DMS79 treated with DMSO at 0.1 percent for 48 hours (cell line): Measurements from ENCODE around the gene MOK.

ENCODE experiments used
- DNase-seq: peaks from one replicate; lab custom pipeline; 2025; lab: John Stamatoyannopoulos, UW

Gene MOK

DNA sequence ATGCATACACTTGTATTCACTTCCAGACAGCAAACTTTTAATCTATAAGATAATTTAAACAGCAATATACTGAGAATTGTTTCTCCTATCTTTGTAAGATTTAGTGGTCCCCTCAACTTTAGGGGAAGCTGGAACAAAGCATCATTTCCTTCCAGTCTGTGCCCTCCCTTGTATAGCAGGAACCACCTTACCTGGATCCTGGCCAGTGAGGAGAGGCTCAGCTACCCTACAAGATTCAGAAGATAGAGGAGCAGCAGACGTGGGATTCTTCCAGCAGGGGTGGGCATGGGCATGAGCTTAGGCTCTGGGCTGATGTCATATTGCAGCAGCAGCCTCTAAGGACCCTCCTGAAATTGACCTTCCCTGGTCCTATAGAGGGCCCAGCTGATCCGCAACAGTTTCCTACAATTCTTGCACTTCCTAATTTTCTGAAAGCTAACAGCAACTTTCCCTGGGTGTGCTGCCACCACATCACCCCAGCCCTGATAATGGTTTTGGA, 21.3 kb downstream of the MOK start:
- no peak for DNase-seq

DNA sequence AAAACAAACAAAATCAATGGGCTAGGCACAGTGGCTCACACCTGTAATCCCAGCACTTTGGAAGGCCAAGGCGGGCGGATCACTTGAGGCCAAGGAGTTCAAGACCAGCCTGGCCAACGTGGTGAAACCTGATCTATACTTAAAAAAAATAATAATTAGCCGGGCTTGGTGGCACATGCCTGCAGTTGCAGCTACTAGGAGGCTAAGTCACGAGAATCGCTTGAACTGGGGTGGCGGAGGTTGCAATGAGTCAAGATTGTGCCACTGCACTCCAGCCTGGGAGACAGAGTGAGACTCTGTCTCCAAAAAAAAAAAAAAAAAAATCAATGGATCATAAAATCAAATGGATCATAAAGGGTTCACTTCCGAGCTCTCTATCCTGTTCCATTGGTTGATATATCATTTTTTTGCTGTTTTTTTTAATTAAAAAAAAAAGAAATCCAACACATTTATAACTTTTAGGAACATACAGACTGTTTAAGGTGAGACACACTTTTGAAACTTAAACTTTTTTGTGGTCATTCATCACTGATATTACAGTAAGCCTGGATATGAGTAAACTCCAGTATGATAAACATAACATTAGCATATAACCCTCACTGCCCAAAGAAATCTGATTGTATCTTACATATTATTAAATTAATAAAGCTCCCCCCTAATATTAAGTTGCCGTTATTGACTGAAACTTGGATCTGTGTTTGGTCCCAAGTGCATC, 22.1 kb downstream of the MOK start:
- DNase-seq: no peak

- no peak for DNase-seq
These were observed 24.5 kb downstream of the MOK start for GRCh38 chr14:102280376-102280962.

GRCh38 chr14:102279688-102280348, 25.1 kb downstream of the MOK start:
- DNase-seq: no peak

DNA sequence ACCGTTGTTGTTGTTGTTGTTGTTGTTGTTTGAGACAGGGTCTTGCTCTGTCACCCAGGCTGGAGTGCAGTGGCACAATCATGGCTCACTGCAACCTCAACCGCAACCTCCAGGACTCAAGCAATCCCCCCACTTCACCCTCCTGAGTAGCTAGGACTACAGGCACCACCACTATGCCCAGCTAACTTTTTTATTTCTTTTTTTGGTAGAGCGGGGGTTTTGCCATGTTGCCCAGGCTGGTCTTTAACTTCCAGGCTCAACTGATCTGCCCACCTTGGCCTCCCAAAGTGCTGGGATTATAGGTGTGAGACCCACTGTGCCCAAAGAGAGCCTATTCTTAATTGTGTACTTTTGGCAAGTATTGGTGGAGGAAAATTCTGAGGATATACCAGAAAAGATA, 25.7 kb downstream of the MOK start:
- no peak for DNase-seq

- DNase-seq: no peak
These were observed 26.4 kb downstream of the MOK start for GRCh38 chr14:102278631-102278935.

- DNase-seq: no peak
These were observed 26.9 kb downstream of the MOK start for GRCh38 chr14:102277874-102278630.

DNA sequence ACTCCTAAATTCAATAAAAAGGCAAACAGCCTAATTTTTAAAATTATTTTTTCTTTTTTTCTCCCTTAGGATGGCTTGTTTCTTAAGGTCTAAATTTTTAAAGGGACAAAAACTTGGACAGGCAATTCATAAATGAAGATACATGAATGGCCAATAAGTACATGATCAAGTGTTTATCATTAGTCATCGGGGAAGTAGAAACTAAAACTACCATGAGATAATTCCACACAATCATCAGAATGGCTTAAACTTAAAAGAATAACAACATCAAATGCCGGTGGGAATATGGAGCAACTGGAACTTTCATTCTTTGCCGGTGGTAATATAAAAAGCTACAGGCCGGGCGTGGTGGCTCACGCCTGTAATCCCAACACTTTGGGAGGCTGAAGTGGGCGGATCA, 29.1 kb downstream of the MOK start:
- no peak for DNase-seq

DNA sequence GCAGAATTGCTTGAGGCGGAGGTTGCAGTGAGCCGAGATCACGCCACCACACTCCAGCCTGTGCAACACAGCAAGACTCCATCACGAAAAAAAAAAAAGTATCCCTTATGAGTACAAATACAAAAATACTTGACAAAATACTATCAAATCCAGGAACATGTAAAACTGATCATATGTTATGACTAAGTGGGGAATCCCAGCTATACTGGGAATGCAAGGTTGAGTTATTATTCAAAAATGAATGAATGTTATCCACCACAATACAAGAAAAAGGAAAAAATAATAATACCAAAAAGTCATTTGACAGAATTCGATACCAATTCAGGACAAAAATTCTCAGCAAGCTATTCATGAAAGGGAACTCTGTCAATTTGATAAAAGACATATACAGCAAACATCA, 32.6 kb downstream of the MOK start:
- DNase-seq: no peak

GRCh38 chr14:102264775-102265174, 40.2 kb downstream of the MOK start:
- DNase-seq: no peak

DNA sequence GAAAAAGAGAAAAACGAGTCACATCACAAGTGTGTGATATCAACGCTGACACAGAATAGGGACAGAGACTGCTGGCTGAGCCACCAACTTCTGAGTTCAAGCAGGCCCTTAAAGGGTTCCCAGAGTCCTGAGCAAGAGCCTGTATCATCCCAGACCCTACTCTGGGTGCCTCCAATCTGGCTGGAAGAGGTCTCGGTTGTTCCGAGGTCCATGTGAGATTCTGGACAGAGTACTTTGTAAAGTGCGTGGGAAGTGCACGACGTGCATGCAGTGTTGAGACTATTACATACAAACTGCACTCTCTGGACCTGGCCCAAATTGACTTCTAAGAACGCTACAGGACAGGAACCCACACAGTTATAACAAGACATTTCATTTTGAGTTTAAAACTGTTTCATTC, 40.6 kb downstream of the MOK start:
- no peak for DNase-seq

DNA sequence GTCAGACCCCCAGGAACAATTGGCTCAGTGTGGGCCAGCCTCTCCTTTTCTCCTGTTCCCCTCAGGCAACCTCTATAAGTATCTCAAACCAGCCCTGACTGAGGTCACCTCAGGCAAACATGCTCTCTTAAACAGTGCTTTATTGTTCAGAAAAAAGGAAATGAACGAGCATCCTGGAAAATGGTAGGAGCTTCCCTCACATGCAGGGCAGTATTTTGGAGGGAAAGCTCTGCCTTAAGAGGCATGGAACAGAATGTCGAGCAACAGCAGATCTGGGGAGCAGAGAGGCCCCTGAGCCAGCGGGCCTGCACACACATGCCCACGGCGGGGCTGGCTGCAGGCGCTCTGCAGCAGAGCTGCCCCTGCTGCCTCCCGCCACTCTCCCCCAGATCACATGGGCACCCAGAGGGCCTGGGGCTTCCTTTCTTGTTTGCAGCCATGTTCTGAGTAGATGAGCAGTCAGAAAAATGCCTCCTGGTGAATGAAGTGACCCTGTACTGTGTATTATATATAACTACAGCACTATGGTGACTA, 42.0 kb downstream of the MOK start:
- peak; percentile 46 for DNase-seq

- DNase-seq: no peak
These were observed 46.8 kb downstream of the MOK start for GRCh38 chr14:102258136-102258535.

- DNase-seq: no peak
These were observed 48.2 kb downstream of the MOK start for GRCh38 chr14:102256716-102257115.

- no peak for DNase-seq
These were observed 49.4 kb downstream of the MOK start for GRCh38 chr14:102255401-102256190.

- DNase-seq: no peak
These were observed 51.8 kb downstream of the MOK start for GRCh38 chr14:102252834-102253801.

GRCh38 chr14:102251161-102251560, 53.8 kb downstream of the MOK start:
- no peak for DNase-seq

GRCh38 chr14:102250636-102251035, 54.3 kb downstream of the MOK start:
- DNase-seq: no peak

DNA sequence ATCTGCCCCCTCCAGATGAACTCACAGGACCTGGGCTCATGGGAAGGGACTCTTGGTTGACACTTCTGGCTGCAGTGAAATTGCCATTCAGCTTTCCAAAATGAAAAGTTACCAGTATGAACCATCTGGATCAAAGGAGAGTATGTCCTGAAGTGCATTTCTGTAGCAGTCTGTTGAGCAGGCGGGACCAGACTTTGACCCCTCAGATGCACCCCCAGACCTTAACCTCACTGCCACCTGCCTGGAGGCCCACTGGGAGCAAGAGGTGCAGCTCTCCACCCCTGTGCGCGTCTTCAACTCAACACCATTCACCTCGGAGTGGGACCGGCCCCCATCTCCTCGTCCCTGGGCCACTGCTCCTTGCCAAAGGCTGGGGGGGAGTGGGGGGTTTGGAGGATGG, 55.0 kb downstream of the MOK start:
- DNase-seq: no peak

- DNase-seq: no peak
These were observed 55.9 kb downstream of the MOK start for GRCh38 chr14:102249041-102249440.
